Activated T-helper 17 cell treated with anti-CD3 and anti-CD28 coated beads, Interleukin-2, amount 50 U/mL, for 72 hours (primary cell): ENCODE measurements around the gene ADCY7. TPM values are rescaled to one million over a fixed set of nuclear protein-coding genes. Genes with fewer than 3 reads are reported as not detected.
"Not testable (repeated sequence)": the region's sequence is repeated elsewhere in the genome, so short reads cannot be mapped to it uniquely, and the experiment has no call there.

Experiments used
- ATAC-seq: fragments of 150-1000 bp; cut with Tn5 transposase; replicated peaks from 2 replicates; pipeline ENCODE4 v1.10.0; 2021; ENCODE audit warnings: mild to moderate bottlenecking, moderate library complexity
- H3K27ac Mint-ChIP-seq: one replicate; pipeline ENCODE4 v1.8.0; 2022; ENCODE audit warnings: mixed read lengths
- H3K27me3 Mint-ChIP-seq: one replicate; pipeline ENCODE4 v1.8.0; 2022; ENCODE audit warnings: mixed read lengths
- H3K36me3 Mint-ChIP-seq: one replicate; pipeline ENCODE4 v1.8.0; 2022; ENCODE audit warnings: low read depth, mild to moderate bottlenecking, mixed read lengths
- H3K4me1 Mint-ChIP-seq: one replicate; pipeline ENCODE4 v1.8.0; 2022; ENCODE audit warnings: mixed read lengths
- H3K4me3 Mint-ChIP-seq: one replicate; pipeline ENCODE4 v1.8.0; 2022; ENCODE audit warnings: mild to moderate bottlenecking, mixed read lengths
- H3K9me3 Mint-ChIP-seq: one replicate; pipeline ENCODE4 v1.8.0; 2022; ENCODE audit warnings: mixed read lengths
- total RNA-seq, 2 donors: library from RNA; stranded (reverse); gene quantifications; one replicate each; pipeline ENCODE4 v1.2.3, GENCODE V29; 2022

ADCY7 gene
- total RNA-seq, 2 donors from 2014 or later = 156 to 173 TPM

DNA sequence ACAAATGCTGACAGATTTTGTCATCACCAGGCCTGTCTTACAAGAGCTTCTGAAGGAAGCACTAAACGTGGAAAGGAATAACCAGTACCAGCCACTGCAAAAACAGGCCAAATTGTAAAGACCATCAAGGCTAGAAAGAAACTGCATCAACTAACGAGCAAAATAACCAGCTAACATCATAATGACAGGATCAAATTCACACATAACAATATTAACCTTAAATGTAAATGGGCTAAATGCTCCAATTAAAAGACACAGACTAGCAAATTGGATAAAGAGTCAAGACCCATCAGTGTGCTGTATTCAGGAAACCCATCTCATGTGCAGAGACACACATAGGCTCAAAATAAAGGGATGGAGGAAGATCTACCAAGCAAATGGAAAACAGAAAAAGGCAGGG is 78.9 kb downstream of the ADCY7 start:
- not testable (repeated sequence) for H3K27ac Mint-ChIP-seq, H3K27me3 Mint-ChIP-seq, H3K4me3 Mint-ChIP-seq, H3K9me3 Mint-ChIP-seq, ATAC-seq
- peaks cover 97% of the 10 kb centered on the region for H3K36me3 Mint-ChIP-seq
- H3K4me1 Mint-ChIP-seq = peaks cover 13% of the 10 kb centered on the region

DNA sequence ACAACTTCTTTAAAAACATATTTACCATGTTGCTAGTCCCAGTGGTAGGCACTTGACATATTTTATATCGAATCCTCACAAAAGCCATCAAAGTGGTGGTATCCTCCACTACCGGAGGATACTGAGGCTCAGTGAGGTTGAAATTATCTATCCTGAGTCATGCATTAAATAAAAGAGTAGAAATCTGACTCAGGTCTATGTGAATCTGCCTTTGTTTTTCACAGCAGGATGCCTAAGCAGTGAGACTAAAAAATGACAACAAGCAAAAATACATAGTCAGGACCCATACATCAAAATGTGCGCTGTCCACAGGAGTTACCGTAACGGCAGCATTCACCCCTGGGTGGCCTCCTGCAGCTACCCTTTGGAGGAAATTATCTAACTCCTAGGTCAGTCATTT is 84.8 kb downstream of the ADCY7 start:
- Mint-ChIP-seq H3K4me1 (peaks cover 25% of the 10 kb centered on the region), H3K27ac (no peak overlapping the region), H3K36me3 (peaks cover 100% of the 10 kb centered on the region), H3K4me3 (no peak overlapping the region), H3K27me3 (no peaks in the 10 kb centered on the region), H3K9me3 (no peaks in the 10 kb centered on the region)
- peak; percentile 39 for ATAC-seq

DNA sequence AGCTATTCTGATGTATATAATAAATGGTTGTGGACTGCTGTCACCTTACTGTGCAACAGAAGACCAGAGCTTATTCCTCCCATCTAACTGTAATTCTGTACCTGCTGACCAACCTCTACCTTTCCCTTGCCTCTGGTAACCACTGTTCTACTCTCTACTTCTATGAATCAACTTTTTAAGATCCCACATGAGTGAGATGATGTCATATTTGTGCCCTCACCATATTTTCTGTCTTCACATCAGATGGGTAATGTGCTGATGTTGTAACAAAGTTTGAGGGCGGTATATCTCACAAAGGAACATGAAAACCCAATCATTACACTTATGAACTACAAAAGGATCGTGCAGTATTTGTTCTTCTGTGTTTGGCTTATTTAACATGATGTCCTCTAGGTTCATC is 85.6 kb downstream of the ADCY7 start:
- Mint-ChIP-seq H3K27ac (no peak overlapping the region), H3K9me3 (no peaks in the 10 kb centered on the region), H3K4me3 (no peak overlapping the region), H3K4me1 (peaks cover 21% of the 10 kb centered on the region), H3K36me3 (peaks cover 95% of the 10 kb centered on the region), H3K27me3 (no peaks in the 10 kb centered on the region)
- peak; percentile 92 for ATAC-seq

DNA sequence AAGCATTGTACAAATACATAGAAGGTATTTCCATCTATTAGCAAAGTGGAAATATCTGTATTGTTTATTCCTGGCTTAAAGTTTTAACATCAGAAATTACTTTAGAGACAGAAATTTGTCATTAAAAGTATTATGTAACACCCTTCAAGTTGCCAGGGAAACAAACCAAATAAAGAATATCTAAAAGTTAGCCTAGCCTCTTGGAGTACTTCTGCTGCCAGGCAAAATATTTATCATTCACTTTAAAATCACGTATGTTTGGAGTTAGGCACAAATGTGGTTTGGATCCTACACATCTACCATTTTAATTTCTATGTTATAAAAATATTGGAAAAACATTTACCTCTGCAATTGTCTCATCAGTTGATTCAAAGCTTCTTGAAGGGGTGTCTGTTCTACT is 87.7 kb downstream of the ADCY7 start:
- Mint-ChIP-seq H3K36me3 (peaks cover 95% of the 10 kb centered on the region), H3K27ac (no peak overlapping the region), H3K9me3 (no peaks in the 10 kb centered on the region), H3K4me1 (peaks cover 16% of the 10 kb centered on the region), H3K27me3 (no peaks in the 10 kb centered on the region), H3K4me3 (no peak overlapping the region)
- ATAC-seq = no peak

DNA sequence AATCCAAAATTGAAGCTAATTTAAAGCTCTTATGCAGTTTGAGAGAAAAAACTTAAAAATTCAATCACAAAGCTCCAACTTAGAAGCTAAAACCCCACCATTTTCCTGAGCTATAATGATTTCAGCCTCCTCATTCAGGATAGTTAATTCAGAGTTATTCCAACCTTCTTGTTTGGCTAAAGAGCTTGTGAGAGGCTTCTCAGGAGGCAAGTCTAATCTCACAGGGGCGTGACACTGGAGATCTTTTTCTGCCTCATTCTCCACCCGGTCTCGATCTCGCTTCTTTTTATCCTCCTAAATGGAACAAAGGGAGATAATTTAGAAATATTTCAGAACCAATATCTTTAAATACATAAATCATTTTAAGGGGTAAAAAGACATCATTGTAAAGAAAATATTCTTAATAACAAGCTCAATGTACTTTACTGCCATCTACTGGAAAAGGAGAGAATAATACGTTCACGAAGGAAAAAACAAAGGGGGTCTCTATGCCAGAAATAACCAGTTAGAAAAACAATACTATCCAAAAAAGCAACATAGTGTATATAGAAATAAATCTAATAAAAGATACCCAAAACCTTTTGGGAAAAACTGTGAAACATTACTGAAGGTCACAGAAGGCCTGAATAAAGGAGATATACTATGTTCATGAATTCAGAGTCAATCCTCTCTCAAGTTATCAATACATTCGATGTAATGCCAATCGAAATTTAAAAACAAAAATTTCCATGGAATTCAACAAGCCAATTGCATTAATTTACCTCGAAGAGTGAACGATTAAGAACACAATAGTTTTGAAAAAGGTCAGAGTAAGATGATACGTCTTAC is 88.5 kb downstream of the ADCY7 start:
- Mint-ChIP-seq H3K4me1 (peaks cover 22% of the 10 kb centered on the region), H3K9me3 (no peaks in the 10 kb centered on the region), H3K4me3 (no peak overlapping the region), H3K27me3 (no peaks in the 10 kb centered on the region), H3K36me3 (peaks cover 95% of the 10 kb centered on the region), H3K27ac (peak overlapping the region; percentile 39)
- no peak for ATAC-seq

DNA sequence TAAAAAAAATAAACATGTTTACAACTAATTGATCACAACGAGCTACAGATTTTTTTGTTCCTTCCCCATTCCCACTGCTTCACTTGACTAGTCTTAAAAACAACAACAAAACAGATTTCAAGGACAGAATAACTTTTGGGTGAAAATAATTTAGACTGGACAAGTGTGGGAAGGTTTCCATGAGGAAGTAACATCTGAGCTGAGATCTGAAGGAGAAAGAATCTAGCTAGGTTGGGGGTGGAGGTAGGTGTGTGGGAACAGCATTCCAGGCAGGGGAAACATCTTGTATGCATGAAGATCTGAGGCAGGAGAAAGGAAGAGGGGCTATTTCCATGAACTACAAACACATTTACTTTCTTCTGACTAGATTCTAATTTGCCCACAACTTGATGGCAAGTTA is 93.3 kb downstream of the ADCY7 start:
- peaks cover 93% of the 10 kb centered on the region for H3K36me3 Mint-ChIP-seq
- no peaks in the 10 kb centered on the region for H3K27me3 Mint-ChIP-seq
- peak overlapping the region; percentile 28 for H3K4me3 Mint-ChIP-seq
- H3K9me3 Mint-ChIP-seq = no peaks in the 10 kb centered on the region
- no peak for ATAC-seq
- H3K27ac Mint-ChIP-seq = peak overlapping the region; percentile 84
- peaks cover 24% of the 10 kb centered on the region for H3K4me1 Mint-ChIP-seq

DNA sequence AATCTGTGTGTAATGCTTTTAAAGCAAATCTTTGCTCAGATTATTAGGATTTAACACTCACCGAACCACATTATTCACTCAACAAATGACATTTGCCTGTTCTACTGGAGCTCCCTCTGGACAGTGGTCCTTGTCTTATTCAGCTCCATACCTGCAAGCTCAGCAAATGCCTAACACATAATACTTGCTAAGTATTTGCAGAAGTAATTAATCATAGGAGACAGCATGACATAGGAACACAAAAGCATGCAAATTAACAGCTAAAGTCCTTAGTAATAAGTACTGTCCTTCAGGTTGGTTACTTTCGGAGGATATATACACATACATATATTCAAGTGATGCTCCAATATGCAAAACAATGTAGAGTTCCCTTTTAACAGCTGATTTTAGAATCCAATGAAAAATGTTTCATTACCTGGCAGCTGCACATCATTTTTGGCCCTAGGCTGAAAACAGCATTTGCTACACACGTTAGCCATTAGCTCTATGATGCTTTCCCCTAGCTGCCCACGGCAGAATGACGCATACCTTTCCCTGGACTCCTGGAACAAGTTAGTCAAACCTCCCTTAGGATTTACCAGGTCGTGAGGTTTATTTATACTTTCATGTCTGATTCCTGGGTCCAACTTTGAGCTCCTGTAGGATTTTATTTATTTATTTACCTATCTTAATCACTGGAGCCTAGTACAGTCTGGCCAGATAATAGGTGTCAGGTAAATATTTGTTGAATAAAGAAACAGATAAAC is 93.9 kb downstream of the ADCY7 start:
- Mint-ChIP-seq H3K27ac (peak overlapping the region; percentile 84), H3K4me1 (peaks cover 23% of the 10 kb centered on the region), H3K36me3 (peaks cover 93% of the 10 kb centered on the region), H3K9me3 (no peaks in the 10 kb centered on the region), H3K27me3 (no peaks in the 10 kb centered on the region), H3K4me3 (peak overlapping the region; percentile 28)
- ATAC-seq = no peak

DNA sequence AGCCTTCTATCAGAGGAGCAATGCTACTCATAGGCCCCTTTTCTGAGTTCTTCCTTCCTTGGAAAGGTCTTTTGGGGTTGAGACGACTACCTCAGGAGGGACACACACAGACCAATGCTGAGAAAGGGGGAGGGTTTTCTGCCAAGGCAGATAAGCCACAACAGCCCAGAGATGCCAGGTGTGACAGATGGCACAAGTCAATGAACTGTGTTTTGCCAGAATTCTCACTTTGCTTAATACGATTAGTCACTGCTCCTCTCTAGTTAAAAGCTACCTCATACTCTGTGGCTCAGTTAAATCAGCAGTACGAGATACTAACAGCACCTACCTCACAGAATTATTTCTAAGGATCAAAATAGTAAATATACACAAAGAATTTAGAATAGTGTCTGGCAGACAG is 94.4 kb downstream of the ADCY7 start:
- Mint-ChIP-seq H3K4me1 (peaks cover 24% of the 10 kb centered on the region), H3K4me3 (no peak overlapping the region), H3K27me3 (no peaks in the 10 kb centered on the region), H3K36me3 (peaks cover 93% of the 10 kb centered on the region), H3K27ac (peak overlapping the region; percentile 84), H3K9me3 (no peaks in the 10 kb centered on the region)
- ATAC-seq = peak; percentile 70

DNA sequence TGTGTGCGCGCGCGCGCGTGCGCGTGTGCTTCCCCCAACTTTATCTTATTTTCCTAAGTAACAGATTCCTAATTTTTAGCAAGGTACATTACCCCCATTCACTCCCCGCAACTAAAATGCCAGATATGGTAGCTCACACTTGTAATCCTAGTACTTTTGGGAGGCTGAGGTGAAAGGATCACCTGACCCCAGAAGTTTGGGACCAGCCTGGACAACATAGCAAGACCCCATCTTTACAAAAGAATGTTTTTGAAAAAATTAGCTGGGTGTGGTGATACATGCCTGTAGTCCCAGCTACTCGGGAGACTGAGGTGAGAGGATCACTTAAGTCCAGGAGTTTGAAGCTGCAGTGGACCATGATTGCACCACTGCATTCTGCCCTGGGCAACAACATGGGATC is 97.3 kb downstream of the ADCY7 start:
- Mint-ChIP-seq H3K4me1 (peaks cover 38% of the 10 kb centered on the region), H3K4me3 (no peak overlapping the region), H3K9me3 (no peaks in the 10 kb centered on the region), H3K36me3 (peaks cover 94% of the 10 kb centered on the region), H3K27ac (peak overlapping the region; percentile 10), H3K27me3 (no peaks in the 10 kb centered on the region)
- ATAC-seq = no peak

DNA sequence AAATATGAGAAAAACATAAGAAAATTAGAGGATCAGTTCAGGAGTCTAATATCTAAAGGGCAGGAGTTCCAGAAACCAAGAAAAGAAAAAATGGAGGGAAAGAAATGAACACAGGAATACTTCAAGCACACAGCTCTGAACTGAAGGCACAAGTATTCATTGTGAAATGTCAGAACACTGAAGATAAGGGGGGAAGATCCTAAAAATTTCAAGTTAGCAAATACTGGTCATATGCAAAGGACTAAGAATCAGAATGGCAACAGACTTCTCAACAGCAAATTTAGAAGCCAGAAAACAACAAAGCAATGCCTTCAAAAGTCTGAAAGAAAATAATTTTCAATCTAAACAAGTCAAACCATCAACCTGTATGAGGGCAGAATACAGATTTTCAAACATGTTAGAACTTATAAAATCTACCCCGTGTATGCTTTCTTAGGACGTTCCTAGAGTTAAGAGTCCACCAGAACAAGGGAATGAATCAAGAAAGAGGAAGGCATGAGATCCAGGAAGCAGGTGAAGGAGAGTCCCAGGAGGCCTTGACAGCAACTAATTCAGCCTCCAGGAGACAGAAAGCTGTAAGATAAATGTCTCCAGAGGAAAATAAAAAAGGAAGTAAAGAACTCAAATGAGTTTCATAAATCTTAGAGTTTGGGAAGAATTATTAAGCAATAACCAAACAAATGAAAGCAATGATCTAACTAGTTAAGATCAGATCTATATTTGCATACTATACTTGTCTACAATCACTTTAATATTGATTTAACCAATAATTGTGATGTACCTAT is 99.6 kb downstream of the ADCY7 start:
- H3K4me3 Mint-ChIP-seq = peak overlapping the region; percentile 92
- H3K27ac Mint-ChIP-seq = peak overlapping the region; percentile 10
- H3K9me3 Mint-ChIP-seq = no peaks in the 10 kb centered on the region
- H3K36me3 Mint-ChIP-seq = peaks cover 77% of the 10 kb centered on the region
- ATAC-seq = no peak
- H3K4me1 Mint-ChIP-seq = peaks cover 34% of the 10 kb centered on the region
- H3K27me3 Mint-ChIP-seq = no peaks in the 10 kb centered on the region

Other genes with a start within 250 kb of the ADCY7 start
- gene CNEP1R1, start 241.3 kb upstream of the ADCY7 start, total RNA-seq = 10 to 100 TPM; 22.6 to 24.1 TPM
- 10 to 100 TPM; 23.3 to 46.7 TPM for gene HEATR3, start 200.6 kb upstream of the ADCY7 start, total RNA-seq
- gene TENT4B, start 113.2 kb upstream of the ADCY7 start, total RNA-seq = 10 to 100 TPM; 16.3 to 31.5 TPM
- gene BRD7, start 102.4 kb downstream of the ADCY7 start, total RNA-seq = 10 to 100 TPM; 53.5 to 63.9 TPM